ENCODE results near the gene UBTF.

DNA sequence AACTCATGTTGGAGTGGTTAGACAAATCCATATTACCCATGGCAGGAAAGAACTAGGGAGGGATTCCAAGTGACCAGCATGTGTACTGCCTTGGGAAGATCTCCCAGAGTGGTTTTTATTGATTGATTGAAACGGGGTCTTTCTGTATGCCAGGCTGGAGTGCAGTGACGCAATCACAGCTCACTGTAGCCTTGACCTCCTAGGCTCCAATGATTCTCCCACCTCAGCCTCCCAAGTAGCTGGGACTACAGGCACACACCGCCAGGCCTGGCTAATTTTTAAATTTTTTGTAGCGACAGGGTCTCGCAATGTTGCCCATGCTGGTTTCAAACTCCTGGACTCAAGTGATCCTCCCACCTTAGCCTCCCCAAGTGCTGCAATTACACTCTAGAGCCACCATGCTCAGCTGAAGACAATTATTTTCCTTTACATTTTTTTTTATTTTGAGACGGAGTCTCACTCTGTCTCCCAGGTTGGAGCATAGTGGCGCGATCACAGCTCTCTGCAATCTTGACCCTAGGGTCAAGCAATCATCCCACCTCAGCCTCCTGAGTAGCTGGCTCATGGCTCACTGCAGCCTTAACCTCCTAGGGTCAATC is 35.2 kb downstream of the UBTF start:
- TF ChIP-seq, protein P1, sequence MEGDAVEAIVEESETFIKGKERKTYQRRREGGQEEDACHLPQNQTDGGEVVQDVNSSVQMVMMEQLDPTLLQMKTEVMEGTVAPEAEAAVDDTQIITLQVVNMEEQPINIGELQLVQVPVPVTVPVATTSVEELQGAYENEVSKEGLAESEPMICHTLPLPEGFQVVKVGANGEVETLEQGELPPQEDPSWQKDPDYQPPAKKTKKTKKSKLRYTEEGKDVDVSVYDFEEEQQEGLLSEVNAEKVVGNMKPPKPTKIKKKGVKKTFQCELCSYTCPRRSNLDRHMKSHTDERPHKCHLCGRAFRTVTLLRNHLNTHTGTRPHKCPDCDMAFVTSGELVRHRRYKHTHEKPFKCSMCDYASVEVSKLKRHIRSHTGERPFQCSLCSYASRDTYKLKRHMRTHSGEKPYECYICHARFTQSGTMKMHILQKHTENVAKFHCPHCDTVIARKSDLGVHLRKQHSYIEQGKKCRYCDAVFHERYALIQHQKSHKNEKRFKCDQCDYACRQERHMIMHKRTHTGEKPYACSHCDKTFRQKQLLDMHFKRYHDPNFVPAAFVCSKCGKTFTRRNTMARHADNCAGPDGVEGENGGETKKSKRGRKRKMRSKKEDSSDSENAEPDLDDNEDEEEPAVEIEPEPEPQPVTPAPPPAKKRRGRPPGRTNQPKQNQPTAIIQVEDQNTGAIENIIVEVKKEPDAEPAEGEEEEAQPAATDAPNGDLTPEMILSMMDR (IDR thresholded peaks at IDR 0.05), result no peak
- TF ChIP-seq POLR2A (IDR thresholded peaks at IDR 0.05), result no peak
- no peak for TF ChIP-seq POLR2AphosphoS5 (IDR thresholded peaks at IDR 0.05)

Measured in breast epithelium (tissue), 3 donors.